ENCODE data around the gene WRAP73.

DNA sequence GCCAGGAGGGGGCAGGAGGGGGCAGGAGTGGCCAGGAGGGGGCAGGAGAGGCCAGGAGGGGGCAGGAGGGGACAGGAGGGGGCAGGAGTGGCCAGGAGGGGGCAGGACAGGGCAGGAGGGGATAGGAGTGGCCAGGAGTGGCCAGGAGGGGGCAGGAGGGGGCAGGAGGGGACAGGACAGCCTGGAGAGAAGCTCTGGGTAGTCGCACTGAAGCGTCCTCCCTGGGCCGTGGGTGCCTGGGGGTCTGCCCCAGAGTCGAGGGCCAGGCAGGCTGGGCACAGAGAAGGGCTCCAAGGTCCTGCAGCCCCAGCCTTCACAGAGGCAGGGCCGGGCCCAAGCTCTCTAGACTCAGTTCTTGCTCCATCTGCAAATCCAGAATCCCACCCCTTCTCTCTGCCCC, 61.5 kb downstream of the WRAP73 start:
- TF ChIP-seq EZH2phosphoT487 (IDR thresholded peaks at IDR 0.05; ENCODE audit: low read depth), result no peak
- TF ChIP-seq, protein P1, sequence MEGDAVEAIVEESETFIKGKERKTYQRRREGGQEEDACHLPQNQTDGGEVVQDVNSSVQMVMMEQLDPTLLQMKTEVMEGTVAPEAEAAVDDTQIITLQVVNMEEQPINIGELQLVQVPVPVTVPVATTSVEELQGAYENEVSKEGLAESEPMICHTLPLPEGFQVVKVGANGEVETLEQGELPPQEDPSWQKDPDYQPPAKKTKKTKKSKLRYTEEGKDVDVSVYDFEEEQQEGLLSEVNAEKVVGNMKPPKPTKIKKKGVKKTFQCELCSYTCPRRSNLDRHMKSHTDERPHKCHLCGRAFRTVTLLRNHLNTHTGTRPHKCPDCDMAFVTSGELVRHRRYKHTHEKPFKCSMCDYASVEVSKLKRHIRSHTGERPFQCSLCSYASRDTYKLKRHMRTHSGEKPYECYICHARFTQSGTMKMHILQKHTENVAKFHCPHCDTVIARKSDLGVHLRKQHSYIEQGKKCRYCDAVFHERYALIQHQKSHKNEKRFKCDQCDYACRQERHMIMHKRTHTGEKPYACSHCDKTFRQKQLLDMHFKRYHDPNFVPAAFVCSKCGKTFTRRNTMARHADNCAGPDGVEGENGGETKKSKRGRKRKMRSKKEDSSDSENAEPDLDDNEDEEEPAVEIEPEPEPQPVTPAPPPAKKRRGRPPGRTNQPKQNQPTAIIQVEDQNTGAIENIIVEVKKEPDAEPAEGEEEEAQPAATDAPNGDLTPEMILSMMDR (IDR thresholded peaks at IDR 0.05; ENCODE audit: low read depth, low read length), result no peak

All from OCI-LY3 (cell line).